Amygdala (tissue), 56 donors: Measurements from ENCODE around the gene LDLRAD4.

Experiments used
- DNase-seq, 56 donors: peaks; one replicate each; lab custom pipeline; 2025; lab: John Stamatoyannopoulos, UW

The LDLRAD4 gene

DNA sequence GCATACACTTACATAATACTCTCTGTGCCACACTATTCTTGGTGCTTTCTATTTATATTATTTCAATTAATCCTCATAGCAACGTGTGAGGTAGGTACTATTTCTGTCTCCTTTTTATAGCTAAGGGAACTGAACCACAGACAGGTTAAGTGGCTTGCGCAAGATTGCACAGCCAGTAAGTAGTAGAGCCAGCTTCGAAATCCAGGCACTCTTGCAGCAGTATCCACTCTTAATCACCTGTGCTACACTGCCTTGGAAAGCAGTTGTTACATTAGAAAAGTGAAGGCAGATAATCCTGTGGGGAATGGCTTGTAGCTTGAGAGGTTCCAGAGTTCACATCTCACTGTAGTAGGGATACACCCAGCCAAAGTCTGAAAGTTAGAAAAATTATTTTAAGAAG, 198.3 kb downstream of the LDLRAD4 start:
- DNase-seq, result no peak

GRCh38 chr18:13418013-13418710, 199.6 kb downstream of the LDLRAD4 start:
- DNase-seq, result no peak

DNA sequence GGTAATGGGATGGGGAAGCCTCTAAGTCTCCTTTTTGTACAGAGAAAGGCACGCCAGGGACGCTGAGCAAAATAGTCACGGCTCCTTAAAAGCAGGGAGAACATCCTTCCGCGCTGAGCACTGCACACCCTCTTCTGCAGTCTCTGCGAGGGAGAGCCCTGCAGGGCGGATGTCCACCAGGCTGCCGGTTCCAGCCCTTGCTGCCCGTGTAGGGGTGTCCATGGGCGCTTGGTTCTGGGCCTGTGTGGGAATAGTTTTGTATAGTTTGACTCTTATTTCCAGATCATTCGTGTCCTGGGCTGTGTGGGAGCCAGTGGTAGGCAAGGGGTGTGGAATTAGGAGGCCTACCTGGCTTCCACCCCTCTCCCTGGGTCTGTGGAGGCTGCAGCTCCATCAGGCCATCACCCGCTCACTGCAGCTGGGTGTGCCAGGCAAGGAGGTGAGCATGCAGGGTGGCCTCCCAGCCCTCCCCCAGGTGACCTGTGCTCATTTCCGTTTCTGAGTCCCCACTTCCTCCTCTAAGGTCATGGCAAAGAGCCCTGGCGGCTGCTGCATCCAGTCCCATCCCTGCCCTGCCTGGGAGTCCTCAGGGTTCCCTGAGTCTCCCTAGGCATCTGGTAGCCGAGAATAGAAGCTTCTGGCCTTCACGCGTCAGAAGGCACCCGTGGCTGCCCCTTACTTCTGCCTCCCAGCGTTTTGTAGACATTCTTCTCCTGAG, 202.6 kb downstream of the LDLRAD4 start:
- DNase-seq, result no peak

DNA sequence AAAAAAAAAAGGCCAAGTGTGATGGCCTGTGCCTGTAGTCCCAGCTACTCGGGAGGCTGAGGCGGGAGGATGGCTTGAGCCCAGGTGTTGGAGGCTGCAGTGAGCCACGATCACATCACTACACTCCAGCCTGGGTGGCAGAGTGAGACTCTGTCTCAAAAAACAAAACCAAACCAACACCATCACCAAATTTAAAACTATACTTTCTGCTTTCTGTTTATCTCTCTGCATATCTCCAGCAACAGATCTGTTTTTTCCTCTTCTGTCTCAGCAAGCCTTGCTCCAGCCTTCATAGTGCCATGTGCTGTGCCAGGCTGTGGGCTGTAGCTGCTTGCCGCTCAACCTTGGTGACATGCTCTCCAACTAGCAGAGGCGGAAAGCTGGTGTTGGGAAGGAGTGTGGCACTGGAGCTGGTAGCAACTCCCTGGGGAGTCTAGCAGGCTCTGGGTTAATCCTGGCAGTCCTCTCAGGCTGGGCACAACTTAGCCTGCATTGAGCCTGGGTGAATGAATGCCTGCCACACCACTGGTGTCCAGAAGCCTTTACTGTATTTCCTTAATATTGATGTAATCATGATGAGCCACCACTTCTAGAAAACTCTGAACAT, 204.1 kb downstream of the LDLRAD4 start:
- DNase-seq, result no peak

GRCh38 chr18:13423352-13423751, 204.8 kb downstream of the LDLRAD4 start:
- DNase-seq, result no peak

GRCh38 chr18:13424363-13424762, 205.8 kb downstream of the LDLRAD4 start:
- DNase-seq, result no peak

GRCh38 chr18:13425357-13426091, 207.0 kb downstream of the LDLRAD4 start:
- DNase-seq, result no peak

DNA sequence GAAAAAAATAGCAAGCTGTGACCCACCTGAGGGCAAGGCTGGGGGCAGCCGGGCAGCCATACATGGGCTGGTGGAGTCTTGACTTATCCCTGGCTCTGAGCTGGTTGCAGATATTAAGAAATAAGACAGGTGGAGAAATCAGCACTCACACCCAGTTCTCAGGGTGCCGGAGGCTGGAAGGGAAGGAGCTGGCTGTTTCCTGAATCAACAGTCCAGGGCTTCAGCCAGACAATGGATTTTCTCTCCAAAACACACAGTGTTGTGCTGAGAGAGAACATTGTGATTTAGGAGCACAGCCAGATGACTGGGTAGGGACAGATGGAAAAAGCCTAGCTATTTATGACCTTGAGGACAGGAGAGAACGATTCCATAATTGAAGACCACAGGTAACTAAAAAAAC, 208.8 kb downstream of the LDLRAD4 start:
- DNase-seq, result peak in 2 of 56 donors; percentile 16 to 21

DNA sequence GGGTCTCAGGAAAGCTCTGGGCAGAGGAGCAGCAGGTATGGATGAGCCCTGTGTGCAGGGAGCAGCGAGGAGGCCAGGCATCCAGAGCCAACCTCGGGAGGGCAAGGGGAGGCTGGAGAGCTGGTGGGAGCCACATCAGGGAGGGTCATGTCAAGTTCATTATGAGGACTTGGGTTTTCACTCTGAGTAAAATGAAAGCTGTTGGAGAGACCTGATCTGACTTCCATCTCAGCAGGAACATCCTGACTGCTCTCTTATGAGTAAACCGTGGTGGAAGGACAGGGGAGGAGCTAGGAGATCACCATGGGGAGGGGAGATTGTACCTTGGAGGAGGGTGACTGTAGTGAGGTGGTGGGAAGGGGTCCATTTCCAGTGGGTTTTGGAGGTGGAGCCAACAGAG, 209.8 kb downstream of the LDLRAD4 start:
- DNase-seq, result no peak

- DNase-seq, result no peak
Observed at GRCh38 chr18:13429016-13429415, 210.5 kb downstream of the LDLRAD4 start.

GRCh38 chr18:13429884-13430510, 211.4 kb downstream of the LDLRAD4 start:
- DNase-seq, result no peak

GRCh38 chr18:13430663-13431062, 212.1 kb downstream of the LDLRAD4 start:
- DNase-seq, result no peak

- no peak for DNase-seq
Observed at GRCh38 chr18:13431886-13432285, 213.3 kb downstream of the LDLRAD4 start.

DNA sequence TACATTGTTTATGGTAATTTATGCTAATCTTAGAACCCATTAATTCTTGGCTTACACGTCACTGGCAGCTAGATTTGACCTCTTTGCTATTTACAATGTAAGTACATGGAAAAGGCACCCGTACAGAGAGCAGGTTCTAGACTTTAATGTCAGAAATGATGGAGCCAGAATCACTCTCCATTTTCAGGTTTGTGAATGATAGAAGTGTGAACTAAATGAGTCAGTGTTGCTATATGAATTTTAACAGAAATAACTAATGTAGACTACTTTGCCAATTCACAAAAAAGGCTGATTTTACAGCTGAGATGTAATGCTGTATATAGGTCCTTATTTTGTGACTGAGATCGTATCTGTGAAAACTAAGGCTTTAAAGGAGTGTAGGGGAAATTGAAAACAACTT, 214.6 kb downstream of the LDLRAD4 start:
- DNase-seq, result no peak

DNA sequence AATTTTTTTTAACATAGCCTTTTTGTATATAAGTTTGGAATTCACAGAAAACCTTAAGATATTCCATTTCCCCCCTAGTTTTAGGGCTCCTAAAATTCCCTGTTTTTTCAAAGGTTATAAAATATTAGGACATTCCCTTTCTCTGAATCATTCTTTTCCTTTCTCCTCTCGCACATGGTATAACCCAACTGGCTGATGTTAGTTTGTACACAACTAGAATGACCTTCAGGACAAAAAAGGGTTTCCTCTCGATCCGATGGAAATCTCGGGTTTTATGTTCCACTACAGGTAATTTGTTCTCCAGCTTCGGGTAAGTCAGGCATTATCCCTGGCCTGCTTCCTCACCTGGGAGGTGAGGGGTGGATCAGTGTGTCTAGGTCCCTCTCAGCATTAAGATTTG, 215.1 kb downstream of the LDLRAD4 start:
- no peak for DNase-seq

GRCh38 chr18:13434854-13435253, 216.3 kb downstream of the LDLRAD4 start:
- DNase-seq, result no peak

DNA sequence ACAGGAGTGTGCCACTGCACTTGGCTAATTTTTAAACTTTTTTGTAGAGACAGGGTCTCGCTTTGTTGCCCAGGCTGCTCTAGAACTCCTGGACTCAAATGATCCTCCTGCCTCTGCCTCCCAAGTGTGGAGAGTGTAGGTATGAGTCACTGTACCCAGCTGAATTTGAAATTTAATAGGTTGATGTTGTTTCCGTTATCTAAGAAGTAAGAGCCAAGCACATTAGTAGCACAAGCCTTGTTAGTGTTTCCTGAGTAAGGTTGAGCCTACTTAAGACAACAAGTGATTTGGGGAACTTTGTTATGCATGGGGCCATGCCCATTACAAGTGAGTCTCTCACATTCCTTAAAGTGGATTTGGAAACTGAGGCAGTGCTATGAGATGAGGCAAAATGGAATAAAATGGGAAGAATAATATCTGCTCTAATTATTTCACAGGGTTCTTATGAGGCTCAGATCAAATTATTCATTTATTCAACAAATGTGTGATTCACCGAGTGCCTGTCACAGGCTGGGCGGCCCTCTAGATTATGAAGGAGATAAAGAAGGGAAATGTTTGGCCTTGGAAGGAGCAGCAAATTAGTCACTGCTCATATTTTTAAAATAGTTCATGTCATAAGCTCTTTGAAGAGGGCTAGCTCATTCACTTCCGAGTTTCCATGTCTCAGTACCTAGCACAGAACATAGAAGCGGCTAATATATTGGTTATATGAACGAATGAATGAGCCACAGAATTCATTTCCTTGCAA, 217.2 kb downstream of the LDLRAD4 start:
- DNase-seq, result no peak

DNA sequence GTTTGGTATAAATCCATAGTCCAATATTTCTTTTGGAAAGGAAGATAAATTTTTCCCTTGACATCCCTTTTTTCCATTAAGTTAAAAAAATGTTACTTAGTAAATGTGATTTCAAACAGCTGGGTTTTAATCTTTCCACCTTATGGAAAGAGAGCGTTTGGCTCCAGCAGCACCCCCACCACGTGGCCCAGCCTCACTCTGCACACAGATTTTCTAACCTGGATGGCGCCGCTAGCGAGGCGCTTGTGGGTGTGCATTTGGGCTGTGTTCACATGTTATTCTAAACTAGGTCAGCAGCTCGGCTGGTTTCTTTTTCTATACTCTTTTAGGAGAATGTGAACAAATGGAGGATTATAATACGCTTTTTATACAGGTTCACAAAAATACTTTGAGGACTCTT, 218.0 kb downstream of the LDLRAD4 start:
- peak in 4 of 56 donors; percentile 8 to 43 (median 21) for DNase-seq

- DNase-seq, result no peak
Observed at GRCh38 chr18:13437034-13437433, 218.5 kb downstream of the LDLRAD4 start.
